Activated naive CD8-positive, alpha-beta T cell (primary cell): Measurements from ENCODE around the gene SCFD2.
"Not testable (repeated sequence)": the region's sequence is repeated elsewhere in the genome, so short reads cannot be mapped to it uniquely, and the experiment has no call there.

Experiments
- H3K27ac Mint-ChIP-seq: one replicate; pipeline ENCODE4 v1.8.0; 2021; ENCODE audit warnings: mixed read lengths
- H3K27me3 Mint-ChIP-seq: one replicate; pipeline ENCODE4 v1.8.0; 2021; ENCODE audit warnings: mixed read lengths
- H3K36me3 Mint-ChIP-seq: one replicate; pipeline ENCODE4 v1.8.0; 2021; ENCODE audit warnings: mixed read lengths
- H3K4me1 Mint-ChIP-seq: one replicate; pipeline ENCODE4 v1.8.0; 2021; ENCODE audit warnings: low read depth, mixed read lengths
- H3K4me3 Mint-ChIP-seq: one replicate; pipeline ENCODE4 v1.8.0; 2021; ENCODE audit warnings: mild to moderate bottlenecking, mixed read lengths
- H3K9me3 Mint-ChIP-seq: one replicate; pipeline ENCODE4 v1.8.0; 2021; ENCODE audit warnings: low read depth, mixed read lengths

Gene SCFD2

DNA sequence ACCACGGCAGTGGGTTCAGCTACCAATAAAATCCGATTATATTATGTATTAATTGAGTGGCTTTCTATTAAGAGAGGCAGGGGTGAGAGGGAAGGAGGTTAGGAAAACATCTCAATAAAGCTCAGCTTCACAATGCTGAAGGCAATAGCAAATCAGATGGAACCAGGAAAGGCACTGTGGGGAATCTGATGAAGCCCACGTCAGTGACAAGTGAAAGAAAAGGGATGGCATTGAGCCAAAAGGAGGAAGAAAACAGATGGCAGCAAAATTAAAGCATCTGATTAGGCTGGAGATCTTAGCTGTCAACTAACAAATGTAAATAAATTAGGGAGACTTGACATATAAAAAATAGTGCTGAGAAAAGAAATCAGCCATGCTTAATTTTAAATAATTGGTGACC is 322.8 kb downstream of the SCFD2 start:
- no peak overlapping the region for H3K4me3 Mint-ChIP-seq
- no peaks in the 10 kb centered on the region for H3K9me3 Mint-ChIP-seq
- H3K36me3 Mint-ChIP-seq, result peaks cover 15% of the 10 kb centered on the region
- H3K27me3 Mint-ChIP-seq, result no peaks in the 10 kb centered on the region
- no peak overlapping the region for H3K27ac Mint-ChIP-seq
- no peaks in the 10 kb centered on the region for H3K4me1 Mint-ChIP-seq

DNA sequence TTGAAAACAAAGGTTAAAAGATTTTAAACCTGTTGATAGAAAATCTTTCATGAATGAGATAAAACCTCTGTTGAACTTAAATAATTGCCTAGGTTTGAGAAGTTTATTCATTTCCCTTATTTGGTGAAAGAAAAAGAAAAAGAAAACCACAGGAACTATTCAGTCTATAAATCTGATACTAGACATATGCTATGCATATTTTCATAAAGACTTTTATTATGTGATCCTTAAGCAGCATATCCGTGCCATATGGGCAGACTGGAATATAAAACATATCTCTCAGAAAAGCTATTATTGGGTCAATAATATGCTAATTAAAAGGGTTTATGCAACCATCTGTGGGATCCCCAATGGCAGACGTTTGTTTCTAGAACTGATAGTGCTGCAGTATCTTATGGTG is 325.0 kb downstream of the SCFD2 start:
- H3K9me3 Mint-ChIP-seq, result no peaks in the 10 kb centered on the region
- peaks cover 20% of the 10 kb centered on the region for H3K36me3 Mint-ChIP-seq
- H3K4me1 Mint-ChIP-seq, result no peaks in the 10 kb centered on the region
- no peaks in the 10 kb centered on the region for H3K27me3 Mint-ChIP-seq
- H3K4me3 Mint-ChIP-seq, result no peak overlapping the region
- H3K27ac Mint-ChIP-seq, result no peak overlapping the region

DNA sequence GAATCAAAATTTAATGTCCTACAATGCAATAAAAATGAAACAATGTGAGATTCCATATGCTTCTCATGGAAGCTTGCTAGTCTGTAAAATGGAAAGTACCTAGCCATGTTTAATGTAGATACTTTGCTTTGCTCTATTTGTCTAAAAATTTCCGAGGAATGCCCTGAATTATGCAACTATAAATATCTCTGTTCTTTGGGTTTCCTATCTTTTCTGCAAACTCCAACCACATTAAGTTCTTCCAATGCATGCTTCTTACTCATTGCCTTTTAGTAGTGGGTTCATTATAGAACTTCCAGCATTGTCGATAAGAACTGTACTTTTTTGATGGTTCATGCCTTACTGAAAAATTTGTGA is 325.4 kb downstream of the SCFD2 start:
- Mint-ChIP-seq H3K4me1 (no peaks in the 10 kb centered on the region), H3K36me3 (peaks cover 23% of the 10 kb centered on the region), H3K4me3 (no peak overlapping the region), H3K27me3 (no peaks in the 10 kb centered on the region), H3K27ac (no peak overlapping the region), H3K9me3 (no peaks in the 10 kb centered on the region)

DNA sequence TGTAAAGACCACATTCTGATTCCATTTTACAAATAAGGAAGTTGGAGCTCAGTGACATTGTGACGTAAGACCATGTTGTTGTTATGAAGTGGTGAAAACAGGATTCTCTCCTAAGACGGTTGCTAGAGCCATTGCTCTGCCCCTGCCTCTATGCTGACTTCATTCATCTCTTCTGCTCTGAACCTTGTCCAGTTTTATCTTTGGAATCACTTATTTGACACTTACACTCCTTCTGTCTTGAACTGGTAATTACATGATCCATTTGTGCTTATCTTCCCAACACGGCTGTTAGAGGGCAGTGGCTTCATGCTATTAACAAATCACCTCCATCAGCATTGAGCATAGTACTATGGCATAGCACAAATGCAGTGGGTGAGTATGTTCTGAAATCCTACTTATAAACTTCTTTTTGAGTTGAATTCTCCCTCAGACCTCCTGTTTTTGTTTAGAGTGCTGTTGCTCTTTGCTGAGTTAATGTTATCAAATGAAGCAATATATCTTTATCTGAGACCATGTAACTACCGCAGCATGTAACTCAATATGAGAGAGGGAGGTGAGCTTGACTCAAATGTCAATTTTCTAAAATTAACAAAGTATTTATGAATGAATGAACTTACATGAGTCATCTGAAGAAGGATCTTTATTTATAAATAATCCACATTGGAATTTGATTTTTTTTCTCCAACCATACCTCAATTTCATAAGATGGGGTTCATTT is 326.0 kb downstream of the SCFD2 start:
- peaks cover 28% of the 10 kb centered on the region for H3K36me3 Mint-ChIP-seq
- no peaks in the 10 kb centered on the region for H3K27me3 Mint-ChIP-seq
- no peaks in the 10 kb centered on the region for H3K9me3 Mint-ChIP-seq
- H3K4me1 Mint-ChIP-seq, result no peaks in the 10 kb centered on the region
- no peak overlapping the region for H3K27ac Mint-ChIP-seq
- H3K4me3 Mint-ChIP-seq, result no peak overlapping the region

DNA sequence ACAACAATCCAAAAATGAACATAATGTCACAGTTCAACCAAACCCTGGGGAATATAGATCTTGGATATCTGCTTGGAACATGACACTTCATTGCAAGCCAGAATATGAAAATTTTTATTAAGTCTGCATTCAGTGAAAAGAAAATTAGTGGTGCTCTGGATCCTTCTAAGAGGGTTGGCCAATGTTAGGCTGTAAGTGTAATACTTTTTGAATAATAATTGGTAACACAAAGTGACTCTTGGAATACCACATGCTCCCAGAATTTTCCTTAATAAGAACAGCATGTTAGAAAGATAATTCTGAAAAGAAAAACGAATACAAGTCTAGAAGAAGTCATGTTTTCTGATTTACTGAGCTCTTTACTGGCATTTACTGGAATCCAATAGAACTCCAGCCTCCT is 328.0 kb downstream of the SCFD2 start:
- Mint-ChIP-seq H3K4me3 (no peak overlapping the region), H3K27me3 (no peaks in the 10 kb centered on the region), H3K36me3 (peaks cover 40% of the 10 kb centered on the region)

DNA sequence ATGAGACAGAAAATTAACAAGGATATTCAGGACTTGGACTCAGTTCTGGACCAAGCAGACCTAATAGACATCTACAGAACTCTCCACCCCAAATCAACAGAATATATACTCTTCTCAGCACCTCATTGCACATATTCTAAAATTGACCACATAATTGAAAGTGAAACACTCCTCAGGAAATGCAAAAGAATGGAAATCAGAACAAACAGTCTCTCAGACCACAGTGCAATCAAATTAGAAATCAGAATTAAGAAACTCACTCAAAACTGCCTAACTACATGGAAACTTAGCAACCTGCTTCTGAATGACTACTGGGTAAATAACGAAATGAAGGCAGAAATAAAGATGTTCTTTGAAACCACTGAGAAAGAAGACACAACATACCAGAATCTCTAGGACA is 333.0 kb downstream of the SCFD2 start:
- not testable (repeated sequence) for H3K4me1 Mint-ChIP-seq, H3K4me3 Mint-ChIP-seq, H3K27me3 Mint-ChIP-seq, H3K9me3 Mint-ChIP-seq, H3K27ac Mint-ChIP-seq
- peaks cover 44% of the 10 kb centered on the region for H3K36me3 Mint-ChIP-seq

More for the DNA sequence above, 328.0 kb downstream of the SCFD2 start:
- Mint-ChIP-seq H3K9me3 (peaks cover 4% of the 10 kb centered on the region), H3K27ac (no peak overlapping the region), H3K4me1 (peaks cover 7% of the 10 kb centered on the region)

DNA sequence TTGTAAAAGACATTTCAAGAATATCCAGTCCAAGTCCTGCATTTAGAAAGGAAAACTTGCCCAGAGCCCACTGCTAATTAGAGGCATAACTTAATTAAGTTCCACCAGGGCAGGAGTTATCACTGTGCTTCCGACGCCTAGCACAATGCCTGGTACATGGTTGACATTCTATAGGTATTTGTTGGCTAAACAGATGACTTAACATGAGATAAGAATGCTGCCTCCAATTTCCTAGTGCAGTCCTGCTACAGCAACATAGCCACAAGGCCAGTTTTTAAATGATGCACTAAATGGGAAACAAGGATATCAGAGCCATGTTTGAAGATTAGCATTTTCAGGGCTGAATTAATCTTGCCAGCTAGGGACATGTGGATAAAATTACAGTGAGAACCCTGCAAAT is 339.6 kb downstream of the SCFD2 start:
- Mint-ChIP-seq H3K27me3 (no peaks in the 10 kb centered on the region), H3K27ac (no peak overlapping the region), H3K4me3 (no peak overlapping the region), H3K9me3 (peaks cover 4% of the 10 kb centered on the region), H3K4me1 (no peaks in the 10 kb centered on the region), H3K36me3 (peaks cover 13% of the 10 kb centered on the region)

DNA sequence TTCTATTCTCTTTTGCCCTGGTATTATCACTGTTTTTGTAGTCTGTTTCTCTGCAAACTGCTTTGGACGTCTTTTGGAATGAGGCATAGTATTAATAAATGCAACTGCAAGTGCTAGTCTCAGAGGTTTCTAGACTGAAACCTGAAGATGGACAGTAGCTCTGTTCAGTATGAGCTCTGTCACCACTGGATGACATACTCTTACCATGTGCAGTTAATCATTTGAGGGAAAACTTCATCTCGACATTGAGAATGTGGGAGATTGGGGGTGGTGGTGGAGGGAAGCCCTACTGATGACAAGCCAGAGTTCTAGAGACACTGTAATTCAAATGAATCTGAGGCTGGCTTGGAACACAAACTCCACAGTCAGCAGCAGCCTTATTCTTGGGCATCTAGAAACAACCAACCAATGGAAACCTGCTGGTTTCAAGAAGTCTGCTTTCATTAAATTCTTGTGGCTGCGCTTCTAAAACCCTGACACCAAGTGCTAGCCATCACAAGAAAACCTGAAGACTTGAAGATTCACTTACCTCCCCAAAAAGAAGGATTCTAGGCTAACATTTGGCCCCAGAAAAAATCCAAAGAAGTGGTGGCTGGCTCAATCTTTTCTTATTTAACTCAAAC is 342.1 kb downstream of the SCFD2 start:
- Mint-ChIP-seq H3K36me3 (peaks cover 15% of the 10 kb centered on the region), H3K9me3 (peaks cover 4% of the 10 kb centered on the region), H3K4me1 (no peaks in the 10 kb centered on the region), H3K27ac (no peak overlapping the region), H3K27me3 (no peaks in the 10 kb centered on the region), H3K4me3 (no peak overlapping the region)

DNA sequence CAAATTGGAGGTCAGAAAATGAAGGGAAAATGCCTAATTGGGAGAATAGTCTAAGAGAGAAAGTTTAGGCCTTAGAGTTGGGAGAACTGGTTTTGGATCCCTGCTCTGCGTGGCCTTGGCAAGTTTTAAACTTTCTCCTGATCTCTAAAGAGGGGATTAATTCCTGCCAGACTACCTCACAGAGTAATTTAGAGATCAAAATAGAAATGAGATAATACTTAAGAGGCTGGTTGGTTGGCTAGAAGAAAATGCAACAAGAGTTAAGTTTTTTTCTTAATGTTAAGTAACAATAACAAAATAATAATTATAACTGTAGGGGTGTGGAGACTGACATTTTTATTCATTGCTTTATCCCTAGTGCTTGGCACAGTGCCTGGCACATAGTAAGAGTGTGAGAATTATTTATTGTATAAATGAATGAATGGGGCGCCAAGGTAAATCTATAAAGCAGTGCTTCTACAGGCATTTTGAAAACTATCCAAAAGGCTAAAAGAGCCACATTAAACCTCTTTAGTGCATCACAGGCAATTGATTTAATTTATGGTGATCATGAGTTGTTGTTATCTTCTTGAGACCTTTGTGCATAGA is 343.3 kb downstream of the SCFD2 start:
- H3K4me1 Mint-ChIP-seq, result no peaks in the 10 kb centered on the region
- no peak overlapping the region for H3K27ac Mint-ChIP-seq
- no peak overlapping the region for H3K4me3 Mint-ChIP-seq
- no peaks in the 10 kb centered on the region for H3K27me3 Mint-ChIP-seq
- H3K9me3 Mint-ChIP-seq, result no peaks in the 10 kb centered on the region
- H3K36me3 Mint-ChIP-seq, result peaks cover 13% of the 10 kb centered on the region

DNA sequence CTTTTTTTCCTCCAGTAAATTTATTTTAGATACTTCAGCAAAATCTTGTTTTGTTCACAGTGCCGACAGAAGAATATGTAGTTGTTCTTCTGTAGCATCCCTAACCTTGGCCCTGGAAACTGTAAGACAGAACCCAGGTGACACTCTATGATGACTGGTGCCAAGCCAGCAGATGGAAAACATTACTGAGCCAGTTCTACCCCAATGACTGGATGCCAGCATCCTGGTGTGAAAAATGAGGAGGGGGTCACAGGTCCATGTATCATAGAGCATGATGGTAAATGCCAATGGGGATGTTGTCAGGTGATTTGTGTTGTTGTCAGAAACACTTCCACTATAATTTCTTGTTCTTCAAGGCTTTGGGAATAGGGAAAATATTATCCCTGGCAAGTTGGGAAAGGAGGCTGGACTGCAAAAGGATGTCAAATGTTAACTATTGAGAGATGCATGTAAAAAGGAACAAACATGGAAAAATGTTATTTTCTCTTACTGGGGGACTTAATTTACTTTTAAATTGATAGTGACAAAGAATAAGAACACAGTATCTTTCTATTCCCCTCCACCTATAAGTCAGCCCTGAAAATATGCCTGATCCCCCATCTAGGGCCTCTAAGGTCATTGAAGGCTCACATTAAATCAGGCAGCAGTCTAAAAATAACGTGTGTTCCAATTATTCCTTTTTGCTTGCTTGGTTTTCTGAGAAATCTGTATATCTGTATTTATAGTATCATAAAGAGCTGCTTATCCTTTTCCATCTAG is 343.9 kb downstream of the SCFD2 start:
- Mint-ChIP-seq H3K36me3 (peaks cover 13% of the 10 kb centered on the region), H3K4me3 (no peak overlapping the region), H3K27ac (no peak overlapping the region), H3K4me1 (no peaks in the 10 kb centered on the region), H3K27me3 (no peaks in the 10 kb centered on the region), H3K9me3 (no peaks in the 10 kb centered on the region)

DNA sequence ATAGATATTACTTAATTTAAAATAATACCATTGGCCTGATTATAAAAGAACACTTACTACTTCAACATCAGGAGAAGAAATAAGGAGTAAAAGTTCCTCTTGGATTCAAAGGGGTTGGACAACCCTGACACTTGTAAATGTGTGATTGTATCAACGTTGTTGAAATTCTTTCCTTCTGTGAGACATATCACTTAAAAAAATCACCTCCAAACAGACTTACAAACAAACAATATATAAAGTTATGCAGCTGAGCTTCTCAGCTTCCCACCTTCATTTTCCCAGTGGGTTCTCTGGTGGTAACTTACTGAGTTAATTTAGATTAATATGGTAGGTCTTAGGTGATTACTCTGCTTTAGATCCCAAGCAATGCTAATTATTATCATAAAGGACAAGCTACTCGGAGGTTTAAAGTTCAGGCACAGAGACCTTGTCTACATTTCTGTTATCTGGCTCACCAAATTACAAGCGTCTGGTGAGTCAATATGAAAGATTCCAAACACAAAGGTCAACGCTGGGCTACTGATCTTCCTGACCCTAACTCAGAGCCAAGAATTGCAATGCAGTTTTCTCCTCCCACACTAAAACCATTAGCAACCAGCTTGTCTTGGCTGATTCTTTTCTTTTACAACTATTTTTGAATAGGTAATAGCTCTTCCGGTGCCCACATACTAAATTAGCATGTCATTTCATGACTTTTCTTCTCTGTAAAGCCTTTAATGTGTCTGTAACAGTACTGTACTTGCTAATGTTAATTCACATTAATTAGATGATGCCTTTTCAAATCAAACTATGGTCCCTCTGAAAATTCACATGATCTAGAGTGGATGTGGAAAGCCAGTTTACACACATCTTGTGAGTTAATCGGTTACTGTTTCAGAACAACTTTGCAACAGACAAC is 346.1 kb downstream of the SCFD2 start:
- no peaks in the 10 kb centered on the region for H3K9me3 Mint-ChIP-seq
- H3K27me3 Mint-ChIP-seq, result no peaks in the 10 kb centered on the region
- peaks cover 13% of the 10 kb centered on the region for H3K36me3 Mint-ChIP-seq
- H3K27ac Mint-ChIP-seq, result no peak overlapping the region
- H3K4me3 Mint-ChIP-seq, result no peak overlapping the region
- no peaks in the 10 kb centered on the region for H3K4me1 Mint-ChIP-seq

DNA sequence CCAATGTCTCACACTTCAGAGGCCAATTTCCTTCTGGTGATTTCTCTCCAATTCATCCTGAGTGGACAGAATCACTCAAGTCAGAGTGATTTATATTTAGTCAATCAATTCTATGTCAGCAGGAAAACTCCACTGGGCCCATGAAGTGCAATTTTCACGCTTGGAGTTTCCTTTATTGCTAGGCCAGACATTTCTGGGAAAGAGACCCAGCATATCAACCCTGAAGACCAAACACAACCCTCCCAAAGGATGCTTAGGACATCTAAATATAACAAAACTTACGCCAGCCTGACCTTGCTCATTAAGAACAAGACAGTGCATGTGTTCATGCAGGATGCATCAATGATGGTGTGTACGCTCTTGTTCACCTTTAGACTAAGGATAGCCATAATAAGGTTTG is 347.4 kb downstream of the SCFD2 start:
- Mint-ChIP-seq H3K27me3 (no peaks in the 10 kb centered on the region), H3K4me3 (no peak overlapping the region), H3K27ac (no peak overlapping the region), H3K9me3 (no peaks in the 10 kb centered on the region), H3K36me3 (peaks cover 13% of the 10 kb centered on the region), H3K4me1 (peaks cover 10% of the 10 kb centered on the region)

DNA sequence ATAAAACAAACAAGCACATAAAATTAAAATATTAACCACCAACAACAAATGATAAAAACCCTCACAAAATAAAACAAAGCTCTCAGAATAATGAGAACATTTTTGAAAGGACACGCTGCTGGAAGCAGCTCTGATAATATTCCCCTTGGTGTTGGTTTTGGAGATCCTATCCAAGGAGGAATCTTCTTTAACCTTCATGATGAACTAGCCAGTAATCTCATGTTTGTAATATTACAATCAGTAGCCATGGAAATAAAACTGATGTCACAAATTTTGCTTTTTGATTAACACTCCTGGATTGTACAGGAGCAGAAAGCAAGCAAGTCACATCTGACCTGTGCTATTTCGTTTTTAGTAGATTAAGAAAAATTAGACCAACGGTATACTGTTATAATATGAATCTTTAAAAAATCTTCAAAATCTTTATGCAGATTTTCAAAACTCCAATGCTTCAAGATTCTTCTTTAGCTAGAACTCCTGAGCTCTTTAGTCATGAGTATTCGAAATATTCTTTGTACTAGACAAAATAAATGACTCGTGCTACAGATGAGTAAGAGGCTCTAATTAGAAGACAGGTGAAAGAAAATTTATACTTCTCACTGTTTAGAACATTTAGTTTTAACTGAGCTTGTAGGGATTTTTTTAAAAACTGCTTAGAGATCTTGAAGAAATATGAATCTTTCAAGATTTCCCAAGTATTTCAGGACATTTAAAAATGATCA is 349.6 kb downstream of the SCFD2 start:
- Mint-ChIP-seq H3K4me3 (no peak overlapping the region), H3K36me3 (peaks cover 6% of the 10 kb centered on the region), H3K27me3 (no peaks in the 10 kb centered on the region), H3K27ac (no peak overlapping the region), H3K9me3 (no peaks in the 10 kb centered on the region), H3K4me1 (peaks cover 31% of the 10 kb centered on the region)

DNA sequence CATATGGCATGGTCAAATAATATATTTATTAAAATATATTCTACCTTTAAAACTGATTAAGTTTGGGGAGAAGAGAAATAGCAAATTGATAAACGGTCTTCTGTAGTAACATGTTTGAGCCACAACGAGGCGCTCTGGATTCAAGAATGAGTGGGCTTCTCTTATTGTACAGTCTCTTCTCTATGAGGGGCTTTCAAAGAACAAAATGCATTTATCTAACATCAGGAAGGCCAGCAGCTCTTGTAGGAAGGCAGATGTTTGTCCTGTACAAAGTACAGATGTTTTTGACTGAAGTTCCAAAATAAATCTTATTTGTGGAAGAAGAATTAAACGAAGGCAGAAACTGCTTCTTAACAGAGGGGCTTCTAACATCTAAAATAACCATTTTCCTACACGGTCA is 350.2 kb downstream of the SCFD2 start:
- H3K4me3 Mint-ChIP-seq, result no peak overlapping the region
- H3K36me3 Mint-ChIP-seq, result peaks cover 6% of the 10 kb centered on the region
- H3K27ac Mint-ChIP-seq, result no peak overlapping the region
- H3K4me1 Mint-ChIP-seq, result peaks cover 34% of the 10 kb centered on the region
- no peaks in the 10 kb centered on the region for H3K9me3 Mint-ChIP-seq
- H3K27me3 Mint-ChIP-seq, result no peaks in the 10 kb centered on the region
